SKM-1 treated with dmso at 0.1 percent for 144 hours (cell line): ENCODE results near the gene SURF1.
"Not testable (repeated sequence)": the region's sequence is repeated elsewhere in the genome, so short reads cannot be mapped to it uniquely, and the experiment has no call there.

ENCODE experiments used
- DNase-seq: peaks from one replicate; lab custom pipeline; 2025; ENCODE audit not compliant: unreplicated experiment; lab: John Stamatoyannopoulos, UW

Gene SURF1, protein sequence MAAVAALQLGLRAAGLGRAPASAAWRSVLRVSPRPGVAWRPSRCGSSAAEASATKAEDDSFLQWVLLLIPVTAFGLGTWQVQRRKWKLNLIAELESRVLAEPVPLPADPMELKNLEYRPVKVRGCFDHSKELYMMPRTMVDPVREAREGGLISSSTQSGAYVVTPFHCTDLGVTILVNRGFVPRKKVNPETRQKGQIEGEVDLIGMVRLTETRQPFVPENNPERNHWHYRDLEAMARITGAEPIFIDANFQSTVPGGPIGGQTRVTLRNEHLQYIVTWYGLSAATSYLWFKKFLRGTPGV

DNA sequence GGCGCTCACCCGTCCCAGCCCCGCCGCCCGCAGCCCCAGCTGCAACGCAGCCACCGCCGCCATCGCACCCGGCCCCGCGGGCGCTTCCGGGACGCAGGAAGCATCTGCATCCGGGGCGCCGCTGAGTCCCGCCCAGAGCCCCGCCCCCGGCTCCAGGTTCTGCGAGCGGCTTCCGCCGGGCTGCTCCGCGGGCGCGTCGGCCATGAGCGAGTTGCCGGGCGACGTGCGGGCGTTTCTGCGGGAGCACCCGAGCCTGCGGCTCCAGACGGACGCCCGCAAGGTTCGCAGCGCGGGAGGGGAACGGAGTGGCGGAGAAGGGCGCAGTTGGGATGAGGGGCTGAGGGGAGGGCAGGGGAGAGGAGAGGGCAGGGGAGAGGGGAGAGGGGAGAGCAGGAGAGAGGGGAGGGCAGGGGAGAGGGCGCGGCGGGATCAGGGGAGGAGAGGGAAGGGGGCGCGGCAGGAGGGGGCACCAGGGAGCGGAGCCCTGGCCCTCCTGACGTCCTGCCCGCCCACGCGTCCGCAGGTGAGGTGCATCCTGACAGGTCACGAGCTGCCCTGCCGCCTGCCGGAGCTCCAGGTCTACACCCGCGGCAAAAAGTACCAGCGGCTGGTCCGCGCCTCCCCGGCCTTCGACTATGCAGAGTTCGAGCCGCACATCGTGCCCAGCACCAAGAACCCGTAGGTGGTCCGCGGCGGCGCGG lies at the start of gene SURF1, which contains the start of gene SURF2:
Gene SURF1 (minus strand): TSS at position 97 of the 701 bp plus-strand sequence. CDS start 34 bp downstream, at position 63.
Gene SURF2 (plus strand): TSS at position 160 of the 701 bp plus-strand sequence. CDS start 43 bp downstream, at position 203.
- peak; percentile 75 for DNase-seq

DNA sequence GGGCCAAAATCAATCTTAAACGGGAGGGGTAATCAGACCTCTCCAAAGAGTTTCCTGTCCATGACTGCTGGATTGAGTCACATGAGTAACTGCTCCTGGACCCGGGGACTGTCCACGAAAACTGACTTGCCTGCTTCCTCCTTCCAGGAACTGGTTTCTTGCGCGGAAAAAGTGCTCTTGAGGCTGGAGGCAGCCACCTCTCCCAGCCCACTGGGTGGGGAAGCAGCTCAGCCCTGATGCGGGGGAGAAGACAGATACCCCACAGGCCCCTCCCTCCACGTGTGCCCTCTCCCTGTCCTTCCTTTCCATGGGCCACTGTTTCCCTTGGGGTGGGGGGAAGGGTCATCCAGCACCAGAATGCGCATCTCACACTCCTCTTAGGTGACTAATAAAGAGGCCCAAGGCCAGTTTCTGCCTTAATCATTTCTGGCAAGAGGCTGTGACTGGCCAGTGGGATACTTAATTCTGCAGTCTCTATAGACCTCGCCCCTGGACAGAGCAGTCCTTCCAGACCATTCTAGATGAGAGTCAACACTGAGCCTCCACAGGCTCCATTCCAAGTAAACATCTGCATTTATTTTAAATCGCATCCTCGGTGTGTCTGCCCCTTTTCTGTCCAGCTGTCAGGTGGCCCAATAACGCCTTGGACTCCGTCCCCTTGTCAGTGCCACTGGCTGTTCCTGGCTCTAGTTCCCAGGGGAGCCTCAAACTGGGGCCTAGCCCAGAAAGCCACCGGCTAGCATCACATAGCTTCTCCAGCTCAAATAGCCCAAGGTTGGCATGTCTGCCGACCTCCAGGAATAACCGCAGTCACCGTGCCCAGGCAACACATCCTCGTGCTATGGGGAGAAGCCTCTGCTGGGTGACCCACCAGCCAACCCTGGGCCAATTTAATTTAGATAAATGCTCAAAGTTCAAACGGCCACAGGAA lies 49.5 kb upstream of the SURF1 start:
- DNase-seq, result no peak

DNA sequence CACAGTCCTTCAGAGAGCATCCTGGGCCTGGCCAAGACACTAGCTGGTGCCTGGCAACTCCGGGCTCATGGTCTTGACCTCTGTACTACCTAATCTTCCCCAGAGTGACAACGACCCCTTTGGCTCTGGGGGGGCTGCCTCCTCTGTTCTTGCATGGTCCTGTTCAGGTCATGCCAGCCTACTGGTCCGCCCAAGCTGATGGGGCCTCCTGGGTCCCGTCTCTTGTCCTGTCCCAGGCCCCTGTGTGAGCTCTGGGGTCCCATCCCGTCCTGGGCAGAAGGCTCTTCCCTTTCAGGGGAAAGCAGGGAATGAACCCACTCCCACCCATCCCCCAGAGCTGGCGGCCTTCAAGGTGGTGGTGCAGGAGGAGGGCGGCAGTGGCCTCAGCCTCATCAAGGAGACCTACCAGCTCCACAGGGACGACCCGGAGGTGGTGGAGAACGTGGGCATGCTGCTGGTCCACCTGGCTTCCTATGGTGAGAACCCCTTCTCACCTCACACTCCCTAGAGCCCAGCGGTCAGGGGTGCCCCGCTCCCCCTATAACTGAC lies 48.2 kb upstream of the SURF1 start:
- DNase-seq, result no peak

DNA sequence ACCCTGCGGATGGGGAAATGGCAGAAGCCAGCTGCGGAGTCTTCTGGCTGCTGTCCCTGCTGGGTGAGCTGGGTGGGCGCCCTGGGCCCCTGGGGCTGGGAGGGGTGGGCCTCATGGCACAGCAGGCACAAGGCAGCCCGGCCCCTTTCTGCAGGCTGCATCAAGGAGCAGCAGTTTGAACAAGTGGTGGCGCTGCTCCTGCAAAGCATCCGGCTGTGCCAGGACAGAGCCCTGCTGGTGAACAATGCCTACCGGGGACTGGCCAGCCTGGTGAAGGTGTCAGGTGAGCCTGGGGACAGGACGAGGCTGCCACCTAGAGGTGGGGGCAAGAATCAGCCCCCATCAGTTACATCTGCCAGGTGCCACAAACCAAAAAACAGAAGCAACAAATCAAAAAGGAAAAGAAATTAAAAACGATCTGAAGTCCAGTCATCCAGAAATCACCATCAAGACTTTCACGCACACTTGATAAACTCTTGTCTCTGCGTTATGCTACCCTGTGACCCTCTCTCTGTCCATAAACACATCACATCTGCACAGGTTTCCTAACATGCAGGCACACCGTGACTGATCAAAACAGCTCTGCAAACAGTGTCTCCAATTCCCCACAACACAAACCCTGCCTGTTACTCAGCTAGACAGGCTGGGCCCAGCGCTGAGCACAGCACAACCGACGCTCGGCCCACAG lies 47.6 kb upstream of the SURF1 start:
- DNase-seq, result no peak

DNA sequence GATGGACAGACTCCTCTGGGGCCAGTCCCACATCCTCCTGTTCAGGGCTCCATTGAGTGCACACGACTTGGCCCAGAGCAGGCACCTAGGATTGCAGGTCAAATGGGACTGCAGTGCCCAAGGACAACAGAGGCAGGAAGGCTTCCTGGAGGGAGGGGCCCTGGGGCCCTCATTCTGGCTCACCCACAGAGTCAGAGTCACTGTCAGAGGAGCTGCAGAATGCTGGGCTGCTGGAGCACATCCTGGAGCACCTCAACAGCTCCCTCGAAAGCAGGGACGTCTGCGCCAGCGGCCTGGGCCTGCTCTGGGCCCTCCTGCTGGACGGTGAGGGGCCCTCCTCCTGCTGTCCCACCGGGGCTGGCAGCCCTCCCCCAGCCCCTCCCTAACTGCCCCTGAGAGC lies 46.4 kb upstream of the SURF1 start:
- DNase-seq, result no peak

DNA sequence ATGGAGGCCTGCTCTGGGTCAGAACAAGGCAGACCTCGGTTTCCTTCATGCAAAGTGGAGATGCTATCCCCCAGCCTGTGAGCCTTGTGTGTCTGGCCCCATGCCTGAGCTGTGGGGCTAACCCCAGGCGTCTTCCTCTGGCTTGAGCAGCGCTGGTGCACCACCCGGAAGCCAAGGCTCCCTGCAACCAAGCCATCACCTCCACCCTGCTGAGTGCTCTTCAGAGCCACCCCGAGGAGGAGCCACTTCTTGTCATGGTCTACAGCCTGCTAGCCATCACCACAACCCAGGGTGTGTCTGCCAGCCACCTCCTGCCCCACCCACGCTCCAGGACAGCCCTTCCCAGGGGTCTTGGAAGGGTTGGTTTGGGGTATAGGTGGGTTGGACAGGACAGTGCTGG lies 45.3 kb upstream of the SURF1 start:
- no peak for DNase-seq

DNA sequence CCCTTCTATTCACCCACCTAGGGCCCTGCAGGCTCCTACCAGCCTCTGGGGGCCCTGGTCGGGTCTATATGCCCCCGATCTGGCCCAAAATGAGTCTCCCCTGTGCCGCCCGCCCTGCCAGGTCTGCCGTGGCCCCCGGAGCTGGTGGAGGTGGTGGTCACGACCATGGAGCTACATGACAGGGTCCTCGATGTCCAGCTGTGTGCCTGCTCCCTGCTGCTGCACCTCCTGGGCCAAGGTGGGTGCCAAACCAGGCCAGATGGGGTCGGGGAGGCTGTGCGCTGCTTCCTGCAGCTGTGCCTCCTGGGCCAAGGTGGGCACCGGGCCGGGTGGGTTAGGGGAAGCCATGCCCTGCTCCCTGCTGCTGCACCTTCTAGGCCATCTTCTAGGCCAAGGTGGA lies 44.0 kb upstream of the SURF1 start:
- DNase-seq, result no peak

DNA sequence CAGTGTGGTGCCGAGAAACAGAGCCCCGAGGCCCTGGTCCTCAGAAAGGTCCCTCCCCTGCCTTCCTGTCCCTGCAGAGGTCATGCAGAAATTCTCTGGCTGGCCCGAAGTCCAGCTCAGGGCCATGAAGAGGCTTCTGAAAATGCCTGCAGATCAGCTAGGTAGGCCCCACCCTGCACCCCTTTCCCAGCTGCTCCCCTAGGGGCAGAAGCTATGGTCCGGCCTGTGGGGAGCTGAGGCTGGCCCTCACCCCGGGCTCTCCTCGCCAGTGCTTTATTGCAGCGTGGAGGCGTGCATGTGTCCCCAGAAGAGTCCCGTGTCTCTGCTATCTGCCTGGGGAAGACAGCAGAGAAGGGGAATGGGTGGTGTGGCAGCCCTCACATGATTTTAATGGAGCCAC lies 41.6 kb upstream of the SURF1 start:
- DNase-seq, result no peak

DNA sequence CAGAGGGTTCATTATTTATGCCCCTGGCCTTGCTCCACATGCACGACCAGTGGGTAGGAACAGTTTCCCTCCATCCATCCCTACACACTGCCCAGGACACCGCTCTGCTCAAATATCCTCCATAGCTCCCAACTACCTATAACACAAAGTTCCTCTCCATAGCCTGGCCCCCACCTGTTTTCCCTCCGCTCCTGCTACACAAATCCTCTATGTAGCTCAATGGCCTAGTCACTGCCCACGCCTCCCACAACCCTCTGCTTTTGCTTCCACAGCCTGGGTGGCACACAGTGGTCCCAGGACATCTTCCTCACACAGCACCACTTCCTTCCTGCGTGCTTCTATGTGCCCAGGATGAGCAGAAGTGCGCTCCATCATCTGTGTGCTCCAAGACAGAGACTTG lies 41.1 kb upstream of the SURF1 start:
- no peak for DNase-seq

DNA sequence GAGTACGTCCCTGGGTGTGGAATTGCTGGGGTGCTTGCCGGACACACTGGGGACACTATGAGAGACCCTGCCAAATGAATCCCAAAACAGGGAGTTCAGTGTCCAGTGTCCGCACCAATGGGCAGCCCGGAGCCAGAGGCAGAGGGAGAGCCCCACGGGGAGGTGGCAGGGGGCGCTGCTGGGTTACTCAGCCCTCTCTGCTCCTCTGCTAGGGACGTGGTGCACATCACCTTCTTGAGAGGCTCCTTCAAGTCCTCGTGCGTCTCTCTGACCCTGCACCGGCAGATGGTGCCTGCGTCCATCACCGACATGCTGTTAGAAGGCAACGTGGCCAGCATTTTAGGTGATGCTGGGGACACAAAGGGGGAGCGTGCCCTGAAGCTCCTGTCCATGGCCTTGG lies 40.7 kb upstream of the SURF1 start:
- DNase-seq, result peak; percentile 2

DNA sequence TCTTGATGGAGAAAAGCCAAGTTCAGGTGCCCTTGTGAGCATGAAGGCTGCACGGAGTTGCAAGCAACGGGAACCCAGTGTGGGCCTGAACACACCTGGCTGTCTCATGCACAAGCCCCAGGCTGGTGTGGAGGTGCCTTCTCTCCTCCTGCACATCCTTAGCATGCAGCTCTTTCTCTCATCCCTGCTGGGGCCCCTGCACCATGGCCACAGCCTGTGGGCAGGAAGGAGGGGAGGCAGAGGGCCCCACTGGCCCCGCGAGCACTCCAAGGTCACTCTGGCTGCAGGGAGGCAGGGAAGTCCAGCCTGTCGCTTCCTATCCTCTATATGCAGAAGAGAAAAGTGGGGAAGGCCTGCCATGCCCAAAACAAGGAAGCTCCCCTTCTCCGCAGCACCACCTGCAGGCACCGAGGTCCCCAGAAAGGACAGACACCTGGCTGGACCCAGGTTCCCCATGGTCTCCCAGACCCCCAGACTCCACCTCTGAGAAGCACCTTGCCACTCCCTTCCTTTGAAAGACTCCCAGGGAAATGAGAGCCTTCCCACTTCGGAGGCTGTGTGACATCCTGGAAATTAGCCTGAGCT lies 38.5 kb upstream of the SURF1 start:
- DNase-seq, result no peak

DNA sequence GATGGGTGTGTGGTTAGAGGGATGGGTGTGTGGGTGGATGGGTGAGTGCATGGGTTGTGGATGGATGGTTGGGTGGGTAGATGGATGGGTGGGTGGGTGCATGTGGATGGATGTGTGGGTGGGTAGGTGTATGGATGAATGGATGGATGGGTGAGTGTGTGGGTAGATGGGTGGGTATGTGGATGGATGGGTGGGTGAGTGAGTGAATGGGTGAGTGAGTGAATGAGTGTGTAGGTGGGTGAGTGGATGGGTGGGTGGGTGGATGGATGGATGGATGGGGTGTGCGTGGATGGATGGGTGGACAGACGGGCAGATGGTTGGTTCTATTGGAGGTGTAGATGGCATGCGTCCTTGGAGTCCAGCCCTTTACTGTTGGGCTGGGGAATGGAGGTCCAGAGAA lies 37.1 kb upstream of the SURF1 start:
- DNase-seq, result no peak

DNA sequence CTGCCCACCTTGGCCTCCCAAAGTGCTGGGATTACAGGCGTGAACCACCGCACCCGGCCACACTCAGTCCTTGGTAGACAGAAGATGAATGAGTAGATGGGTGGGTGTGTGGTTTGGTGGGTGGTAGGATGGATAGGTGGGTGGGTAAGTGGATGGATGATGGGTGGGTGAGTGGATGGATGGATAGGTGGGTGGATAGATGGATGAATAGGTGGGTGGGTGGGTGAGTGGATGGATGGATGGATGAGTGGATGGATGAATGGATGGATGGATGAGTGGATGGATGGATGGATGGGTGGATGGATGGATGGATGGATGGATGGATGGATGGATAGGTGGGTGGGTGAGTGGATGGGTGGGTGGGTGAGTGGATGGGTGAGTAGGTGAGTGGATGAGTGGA lies 36.0 kb upstream of the SURF1 start:
- not testable (repeated sequence) for DNase-seq

DNA sequence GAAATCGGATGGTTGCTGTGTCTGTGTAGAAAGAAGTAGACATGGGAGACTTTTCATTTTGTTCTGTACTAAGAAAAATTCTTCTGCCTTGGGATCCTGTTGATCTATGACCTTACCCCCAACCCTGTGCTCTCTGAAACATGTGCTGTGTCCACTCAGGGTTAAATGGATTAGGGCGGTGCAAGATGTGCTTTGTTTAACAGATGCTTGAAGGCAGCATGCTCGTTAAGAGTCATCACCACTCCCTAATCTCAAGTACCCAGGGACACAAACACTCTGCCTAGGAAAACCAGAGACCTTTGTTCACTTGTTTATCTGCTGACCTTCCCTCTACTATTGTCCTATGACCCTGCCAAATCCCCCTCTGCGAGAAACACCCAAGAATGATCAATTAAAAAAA lies 35.2 kb upstream of the SURF1 start:
- DNase-seq, result not testable (repeated sequence)

DNA sequence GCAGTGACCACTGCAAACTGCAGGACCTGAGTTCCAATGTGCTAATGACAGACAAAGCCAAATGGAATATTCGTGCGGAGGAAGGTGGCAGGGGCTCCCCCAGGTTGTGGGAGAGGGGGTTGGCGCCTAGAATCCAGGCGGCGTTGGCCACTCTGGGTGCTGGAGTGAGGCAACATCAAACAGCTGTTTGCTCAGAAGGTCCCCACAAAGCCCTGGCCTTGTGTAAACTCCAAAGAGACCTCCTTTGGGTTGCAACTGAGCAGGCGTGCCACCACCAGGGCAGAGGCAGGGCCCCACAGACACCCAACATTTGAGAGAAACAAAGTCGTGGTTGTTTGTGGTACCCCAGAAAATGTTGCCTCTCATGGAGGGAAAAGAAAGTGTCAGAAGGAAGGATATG lies 34.4 kb upstream of the SURF1 start:
- no peak for DNase-seq

DNA sequence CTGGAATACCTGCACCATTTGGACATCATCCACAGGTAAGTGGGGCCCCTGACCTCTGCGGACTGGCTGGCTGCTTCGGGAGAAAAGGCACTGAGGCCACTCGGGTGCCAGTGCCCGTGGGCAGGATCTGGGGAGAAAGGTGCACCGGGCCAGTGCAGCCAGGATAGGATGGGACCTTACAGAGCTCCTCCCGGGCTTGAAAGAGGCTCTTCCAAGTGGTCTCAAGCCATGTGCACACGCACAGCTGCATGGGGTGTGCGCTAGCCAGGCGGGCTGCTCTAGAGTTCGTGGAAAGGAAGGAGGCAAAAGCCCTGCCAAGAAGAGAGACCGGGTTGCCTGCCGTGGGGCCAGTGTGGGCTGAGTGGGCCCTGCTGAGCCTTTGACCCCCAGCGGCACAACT lies 33.3 kb upstream of the SURF1 start:
- DNase-seq, result no peak

DNA sequence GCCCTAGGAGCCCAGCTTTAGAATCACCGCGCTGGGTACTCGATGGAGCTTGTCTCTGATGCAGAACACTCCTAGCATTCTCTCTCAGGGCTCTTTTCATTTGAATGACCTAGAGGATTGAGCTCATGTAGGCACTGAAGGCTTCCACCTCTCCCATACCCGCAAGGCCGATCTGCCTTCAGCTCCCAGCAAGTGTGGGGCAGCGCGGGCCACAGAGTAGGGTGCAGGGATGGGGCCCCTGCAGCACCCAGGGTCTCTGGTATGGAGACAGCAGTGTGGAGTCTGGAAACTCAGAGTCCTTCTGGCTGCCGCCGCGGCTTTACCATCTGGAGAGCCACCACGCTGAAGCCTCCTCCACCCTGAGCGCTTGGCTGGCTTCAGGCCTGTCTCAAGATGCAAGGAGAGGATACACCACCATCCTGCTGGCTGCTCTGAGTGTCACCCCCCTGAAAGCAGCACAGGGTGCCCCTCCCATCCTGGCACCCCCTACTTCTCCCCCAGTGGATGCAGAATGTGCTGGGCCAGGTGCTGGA lies 32.8 kb upstream of the SURF1 start:
- no peak for DNase-seq

DNA sequence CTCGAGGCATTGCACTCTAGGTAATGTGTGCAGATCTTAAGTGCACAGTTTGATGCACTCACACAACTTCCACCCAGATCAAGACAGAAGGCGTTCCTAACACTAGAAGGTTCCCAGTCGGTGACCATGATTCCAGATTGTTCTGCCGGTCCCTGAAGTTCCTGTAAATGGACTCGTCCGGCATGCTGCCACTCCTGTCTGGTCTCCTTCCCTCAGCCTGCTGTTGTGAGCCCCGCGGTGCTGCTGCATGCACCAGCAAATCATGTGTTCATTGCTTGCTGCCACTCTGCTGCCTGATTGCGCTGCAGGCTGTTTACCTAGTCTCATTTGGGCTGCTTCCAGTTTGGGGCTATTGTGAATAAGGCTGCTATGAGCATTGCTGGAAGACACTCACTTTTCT lies 31.4 kb upstream of the SURF1 start:
- no peak for DNase-seq

DNA sequence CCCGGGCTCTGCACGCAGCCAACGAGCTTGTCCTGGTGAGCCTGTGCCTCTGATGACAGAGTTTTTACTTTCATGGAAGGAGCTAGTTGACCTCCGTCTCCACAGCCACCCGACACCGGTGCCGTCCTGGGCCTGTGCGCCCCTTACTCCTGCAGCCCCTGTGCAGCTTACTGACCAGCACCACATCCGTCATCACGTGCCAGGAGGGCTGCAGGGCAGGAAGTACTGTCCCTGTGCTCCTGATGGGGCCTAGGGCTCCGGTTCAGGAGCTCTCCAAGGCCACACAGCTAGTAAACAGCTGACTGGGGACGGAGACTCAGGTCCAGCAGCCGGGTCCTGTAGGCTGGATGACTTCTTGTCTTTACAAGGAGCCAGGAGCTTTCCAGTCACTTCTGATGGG lies 30.1 kb upstream of the SURF1 start:
- no peak for DNase-seq

DNA sequence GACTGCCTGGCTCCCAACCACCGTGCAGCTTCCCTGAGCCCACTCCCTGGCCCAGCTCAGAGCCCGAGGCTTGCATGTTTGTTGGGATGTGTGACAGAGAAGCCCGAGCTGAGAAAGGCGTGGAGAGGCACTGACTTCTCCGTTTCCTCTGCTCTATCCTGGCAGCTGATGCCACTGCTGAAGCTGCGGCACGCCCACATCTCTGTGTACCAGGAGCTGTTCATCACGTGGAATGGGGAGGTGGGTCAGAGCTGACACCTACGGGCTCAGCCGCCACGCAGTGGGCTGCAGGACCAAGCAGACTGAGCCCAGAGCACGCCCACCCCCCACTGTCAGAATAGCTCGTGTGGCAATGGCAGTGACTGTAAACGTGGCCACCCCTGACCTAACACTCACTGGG lies 29.2 kb upstream of the SURF1 start:
- DNase-seq, result no peak
